Uterus (tissue), 4 donors: Measurements from ENCODE around the gene GHR. TPM values are rescaled to one million over a fixed set of nuclear protein-coding genes. Genes with fewer than 3 reads are reported as not detected.

Experiments
- DNase-seq, 2 donors: peaks; one replicate each; pipeline ENCODE4 v3.0.0-alpha.2; 2019 to 2020
- H3K27ac ChIP-seq, 2 donors: fragments of 200-600 bp; sonication (generic); 1 replicate in 1 of 2; 2 replicates in 1 of 2; pipeline ENCODE4 v1.5.1; 2016 to 2018
- H3K27me3 ChIP-seq, 2 donors: fragments of 200-600 bp; sonication (generic); one replicate each; pipeline ENCODE4 v1.5.1; 2018 to 2019; ENCODE audit warnings: control low read depth in 1 of 2
- H3K36me3 ChIP-seq, 2 donors: fragments of 200-600 bp; sonication (generic); one replicate each; pipeline ENCODE4 v1.5.1; 2019; ENCODE audit warnings: control low read depth in 1 of 2
- H3K4me1 ChIP-seq, 2 donors: fragments of 200-600 bp; sonication (generic); one replicate each; pipeline ENCODE4 v1.5.1; 2018 to 2019; ENCODE audit warnings: control low read depth in 1 of 2
- H3K4me3 ChIP-seq, 2 donors: fragments of 200-600 bp; sonication (generic); 1 replicate in 1 of 2; 2 replicates in 1 of 2; pipeline ENCODE4 v1.5.1; 2018 to 2019; ENCODE audit warnings: mild to moderate bottlenecking in 1 of 2
- H3K9me3 ChIP-seq, 2 donors: fragments of 200-600 bp; sonication (generic); one replicate each; pipeline ENCODE4 v1.5.1; 2019; ENCODE audit warnings: control low read depth in 1 of 2
- CTCF ChIP-seq, 4 experiments: fragments of 200-600 bp in 2 of 4; fragments of 450-650 bp in 2 of 4; sonication (generic) in 2 of 4; IDR thresholded peaks; one replicate each; pipeline ENCODE4 v1.5.1; 2016 to 2019; ENCODE audit warnings: antibody characterized with exemption in 4 of 4, mild to moderate bottlenecking in 2 of 4, moderate library complexity in 1 of 4
- POLR2A ChIP-seq, 2 donors: fragments of 450-650 bp; IDR thresholded peaks; one replicate each; pipeline ENCODE4 v1.6.1; 2016; ENCODE audit warnings: antibody characterized with exemption in 2 of 2, mild to moderate bottlenecking in 1 of 2, moderate library complexity in 1 of 2
- intact Hi-C: fragments of 100-400 bp; cut with DNase I; formaldehyde crosslinking; loops from one replicate; pipeline ENCODE4 v1.15.1; 2023; ENCODE audit warnings: low total_unique reads
- total RNA-seq, 4 donors: library from RNA; depleted of rRNA in 3 of 4; stranded (reverse); fragments of >200 nt in 3 of 4; gene quantifications; one replicate each; pipeline versions ENCODE4 v1.1.0 to v1.2.4, GENCODE V29; 2014 to 2023
- donor health status: DM: yes; HTN: yes; CAD: no.

The GHR gene
- total RNA-seq, 4 donors from 2014 or later: 1.8 to 19.7 (median 5.6) TPM

- peak in 1 of 2 donors; percentile 24 for DNase-seq
- Histone ChIP-seq H3K27me3 (no peaks in the 10 kb centered on the region), H3K4me3 (no peak overlapping the region), H3K4me1 (no peaks in the 10 kb centered on the region), H3K9me3 (no peaks in the 10 kb centered on the region), H3K36me3 (no peaks in the 10 kb centered on the region), H3K27ac (peak overlapping the region in 1 of 2 donors; percentile 29)
- TF ChIP-seq POLR2A (IDR thresholded peaks at IDR 0.05) (no peak), CTCF (IDR thresholded peaks at IDR 0.05) (no peak)
- intact Hi-C loops: no loop called here
Observed at GRCh38 chr5:42566652-42567295, 143.5 kb downstream of the GHR start.

DNA sequence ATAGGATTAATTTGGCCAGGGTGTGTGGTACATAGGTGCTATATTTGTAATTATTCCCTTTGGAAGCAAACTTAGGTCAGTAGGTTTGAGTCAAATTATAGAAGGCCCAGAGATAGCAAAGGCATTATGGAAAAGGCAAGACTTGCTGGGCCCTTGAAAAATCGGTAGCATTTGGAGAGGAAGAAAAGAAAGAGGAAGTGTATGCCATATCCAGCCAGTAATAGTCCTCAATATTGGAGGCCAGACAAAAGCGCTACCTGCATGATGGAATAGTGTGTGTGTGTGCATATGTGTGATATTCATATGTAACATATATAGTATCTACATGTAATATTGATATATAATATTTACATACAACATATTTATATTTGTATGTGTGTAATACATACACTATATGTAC is 146.1 kb downstream of the GHR start:
- H3K27ac ChIP-seq: no peak overlapping the region
- H3K9me3 ChIP-seq: no peaks in the 10 kb centered on the region
- TF ChIP-seq CTCF (IDR thresholded peaks at IDR 0.05) (no peak), POLR2A (IDR thresholded peaks at IDR 0.05) (no peak)
- no peaks in the 10 kb centered on the region for H3K4me1 ChIP-seq
- intact Hi-C loops: no loop called here
- H3K36me3 ChIP-seq: no peaks in the 10 kb centered on the region
- no peak for DNase-seq
- H3K27me3 ChIP-seq: no peaks in the 10 kb centered on the region
- no peak overlapping the region for H3K4me3 ChIP-seq

DNA sequence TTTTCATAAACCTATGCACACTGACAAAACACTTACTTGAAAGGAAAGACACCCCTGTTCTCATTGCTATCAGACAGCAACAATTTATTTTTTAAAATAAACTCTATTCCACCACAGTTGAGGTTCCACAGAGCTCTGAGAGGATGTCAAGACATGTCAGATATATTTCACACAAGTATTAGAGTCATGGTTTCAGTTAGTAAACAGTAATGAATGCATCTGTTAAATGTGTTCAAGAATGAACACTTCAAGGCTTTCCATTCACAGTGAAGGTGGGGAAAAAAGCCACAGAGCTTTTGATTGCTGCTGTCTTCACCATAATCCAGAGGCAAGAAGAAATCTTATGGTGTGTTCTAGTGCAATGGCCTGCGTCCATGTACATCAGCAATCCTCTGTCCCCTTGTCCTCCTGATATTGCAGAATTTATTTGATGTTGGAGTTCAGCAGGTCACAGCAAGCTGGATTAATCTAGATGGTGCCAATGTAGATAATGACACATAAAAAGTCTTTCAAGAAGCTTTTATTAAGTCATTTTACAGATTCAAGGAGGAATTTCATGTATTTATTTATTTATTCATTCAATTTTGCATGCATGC is 146.8 kb downstream of the GHR start:
- intact Hi-C loops: no loop called here
- H3K27me3 ChIP-seq: no peaks in the 10 kb centered on the region
- no peak for TF ChIP-seq CTCF (IDR thresholded peaks at IDR 0.05)
- TF ChIP-seq POLR2A (IDR thresholded peaks at IDR 0.05): no peak
- H3K4me3 ChIP-seq: no peak overlapping the region
- H3K27ac ChIP-seq: no peak overlapping the region
- H3K4me1 ChIP-seq: no peaks in the 10 kb centered on the region
- no peak for DNase-seq
- no peaks in the 10 kb centered on the region for H3K9me3 ChIP-seq
- no peaks in the 10 kb centered on the region for H3K36me3 ChIP-seq

- H3K36me3 ChIP-seq: no peaks in the 10 kb centered on the region
- no peaks in the 10 kb centered on the region for H3K9me3 ChIP-seq
- intact Hi-C loops: no loop called here
Observed at GRCh38 chr5:42570966-42571960, 148.0 kb downstream of the GHR start.

More at GRCh38 chr5:42570966-42571960, 148.0 kb downstream of the GHR start:
- no peaks in the 10 kb centered on the region for H3K4me1 ChIP-seq
- DNase-seq: no peak
- H3K4me3 ChIP-seq: no peak overlapping the region
- H3K27ac ChIP-seq: no peak overlapping the region
- no peaks in the 10 kb centered on the region for H3K27me3 ChIP-seq
- TF ChIP-seq CTCF (IDR thresholded peaks at IDR 0.05): no peak
- no peak for TF ChIP-seq POLR2A (IDR thresholded peaks at IDR 0.05)
